GM12892 (cell line): ENCODE measurements around the gene CACNA2D3.

Source experiments
- POLR2A ChIP-seq: IDR thresholded peaks from 2 replicates; pipeline ENCODE4 v1.6.1; 2011; ENCODE audit warnings: low read depth, low read length, control low read depth
- POLR2AphosphoS5 ChIP-seq: IDR thresholded peaks from 2 replicates; pipeline ENCODE4 v1.6.1; 2011; ENCODE audit warnings: low read depth, low read length, control low read depth
- TAF1 ChIP-seq: IDR thresholded peaks from 2 replicates; pipeline ENCODE4 v1.6.1; 2011; ENCODE audit warnings: low read depth, mild to moderate bottlenecking, control low read depth, low read length, borderline replicate concordance

DNA sequence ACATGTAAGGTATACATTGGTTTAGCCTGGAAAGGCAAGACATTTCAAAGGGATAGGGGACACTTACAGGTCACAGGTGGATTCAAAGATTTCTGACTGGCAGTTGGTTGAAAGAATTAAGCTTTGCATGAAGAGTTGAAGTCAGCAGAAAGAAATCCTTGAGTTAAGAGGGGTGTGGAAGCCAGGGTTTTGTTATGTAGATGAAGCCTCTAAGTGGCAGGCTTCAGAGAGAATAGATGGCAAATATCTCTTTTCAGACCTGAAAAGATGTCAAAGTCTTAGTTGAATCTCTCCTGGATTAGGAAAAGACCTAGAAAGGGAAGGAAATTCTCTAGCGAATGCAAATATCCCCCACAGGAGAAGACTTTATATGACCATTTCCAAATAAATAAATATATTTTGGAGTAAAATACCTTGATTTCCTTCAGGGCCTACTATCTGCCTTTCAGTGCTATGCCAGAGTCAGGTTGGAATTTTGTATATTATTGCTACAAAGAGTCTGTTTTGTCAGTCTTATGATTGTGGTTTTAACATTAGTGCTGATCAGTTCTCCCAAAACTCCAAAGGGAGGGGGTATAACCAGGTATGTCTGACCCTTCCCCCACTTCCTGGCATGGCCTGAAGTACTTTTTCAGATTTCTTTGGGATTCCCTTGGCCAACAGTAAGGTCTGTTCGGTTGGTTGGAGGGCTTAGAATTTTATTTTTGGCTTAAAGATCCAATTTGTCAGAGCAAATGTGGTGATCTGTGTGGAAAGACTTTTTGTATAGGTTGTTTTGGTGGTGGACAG is 519.1 kb downstream of the CACNA2D3 start:
- TF ChIP-seq POLR2A (no peak), POLR2AphosphoS5 (no peak), TAF1 (no peak)
